ENCODE measurements around the gene SLC6A16.
"Not testable (repeated sequence)": the region's sequence is repeated elsewhere in the genome, so short reads cannot be mapped to it uniquely, and the experiment has no call there.

SLC6A16 gene

GRCh38 chr19:49336482-49337266 lies 11.7 kb upstream of the SLC6A16 start:
- no peak for TF ChIP-seq EZH2 (IDR thresholded peaks at IDR 0.05)
- no peak for TF ChIP-seq FOXP2 (optimal IDR thresholded peaks at IDR 0.05; ENCODE audit: control extremely low read depth, extremely low read length, insufficient read depth)
- no peak for TF ChIP-seq POLR2AphosphoS5 (IDR thresholded peaks at IDR 0.05; ENCODE audit: borderline replicate concordance, low read depth, low read length)
- no peak for DNase-seq (ENCODE audit: low read depth, low spot score)
- Histone ChIP-seq H3K9me3 (ENCODE audit: low read depth, low read length) (no peaks in the 10 kb centered on the region), H3K4me3 (no peak overlapping the region), H3K36me3 (ENCODE audit: insufficient read depth, low read length) (peaks cover 11% of the 10 kb centered on the region), H3K27ac (no peak overlapping the region), H3K9ac (ENCODE audit: insufficient read length) (no peak overlapping the region)

GRCh38 chr19:49335784-49336481 lies 10.9 kb upstream of the SLC6A16 start:
- H3K4me3 ChIP-seq, result no peak overlapping the region
- H3K9ac ChIP-seq (ENCODE audit: insufficient read length), result no peak overlapping the region
- TF ChIP-seq EZH2 (IDR thresholded peaks at IDR 0.05) (no peak), FOXP2 (optimal IDR thresholded peaks at IDR 0.05; ENCODE audit: control extremely low read depth, extremely low read length, insufficient read depth) (no peak), POLR2AphosphoS5 (IDR thresholded peaks at IDR 0.05; ENCODE audit: borderline replicate concordance, low read depth, low read length) (no peak)
- no peak overlapping the region for H3K27ac ChIP-seq
- H3K9me3 ChIP-seq (ENCODE audit: low read depth, low read length), result no peaks in the 10 kb centered on the region
- H3K36me3 ChIP-seq (ENCODE audit: insufficient read depth, low read length), result peaks cover 3% of the 10 kb centered on the region
- DNase-seq (ENCODE audit: low read depth, low spot score), result no peak

- Histone ChIP-seq H3K9ac (ENCODE audit: insufficient read length) (no peak within 1 kb of the TSS), H3K36me3 (ENCODE audit: insufficient read depth, low read length) (no peaks in the 10 kb centered on the region), H3K27ac (no peak within 1 kb of the TSS), H3K4me3 (no peak within 1 kb of the TSS), H3K9me3 (ENCODE audit: low read depth, low read length) (no peaks in the 10 kb centered on the region)
- no peak for DNase-seq (ENCODE audit: low read depth, low spot score)
- no peak for TF ChIP-seq POLR2AphosphoS5 (IDR thresholded peaks at IDR 0.05; ENCODE audit: borderline replicate concordance, low read depth, low read length)
- no peak for TF ChIP-seq EZH2 (IDR thresholded peaks at IDR 0.05)
- TF ChIP-seq FOXP2 (optimal IDR thresholded peaks at IDR 0.05; ENCODE audit: control extremely low read depth, extremely low read length, insufficient read depth), result no peak
Measured at GRCh38 chr19:49335071-49335783, 10.2 kb upstream of the SLC6A16 start, which contains the start of gene CD37. CD37 (plus strand) TSS chr19:49335406; CDS start chr19:49335541, 135 bp downstream.

- Histone ChIP-seq H3K36me3 (ENCODE audit: insufficient read depth, low read length) (no peaks in the 10 kb centered on the region; the same call in 1 of the 2 replicates), H3K27ac (0 out of 2 replicates have a peak overlapping the region, but pooled peaks have one; percentile 25), H3K9ac (ENCODE audit: insufficient read length) (no peak overlapping the region), H3K4me3 (no peak overlapping the region), H3K9me3 (ENCODE audit: low read depth, low read length) (no peaks in the 10 kb centered on the region)
- TF ChIP-seq POLR2AphosphoS5 (IDR thresholded peaks at IDR 0.05; ENCODE audit: borderline replicate concordance, low read depth, low read length) (no peak), EZH2 (IDR thresholded peaks at IDR 0.05) (no peak), FOXP2 (optimal IDR thresholded peaks at IDR 0.05; ENCODE audit: control extremely low read depth, extremely low read length, insufficient read depth) (no peak)
- no peak for DNase-seq (ENCODE audit: low read depth, low spot score)
Measured at GRCh38 chr19:49333811-49334288, 8.9 kb upstream of the SLC6A16 start.

- H3K9me3 ChIP-seq (ENCODE audit: low read depth, low read length), result no peaks in the 10 kb centered on the region
- no peak for DNase-seq (ENCODE audit: low read depth, low spot score)
- H3K36me3 ChIP-seq (ENCODE audit: insufficient read depth, low read length), result no peaks in the 10 kb centered on the region; the same call in 1 of the 2 replicates
- H3K9ac ChIP-seq (ENCODE audit: insufficient read length), result no peak overlapping the region
- H3K27ac ChIP-seq, result 0 out of 2 replicates have a peak overlapping the region, but pooled peaks have one; percentile 25
- no peak overlapping the region for H3K4me3 ChIP-seq
- TF ChIP-seq EZH2 (IDR thresholded peaks at IDR 0.05) (no peak), POLR2AphosphoS5 (IDR thresholded peaks at IDR 0.05; ENCODE audit: borderline replicate concordance, low read depth, low read length) (no peak), FOXP2 (optimal IDR thresholded peaks at IDR 0.05; ENCODE audit: control extremely low read depth, extremely low read length, insufficient read depth) (no peak)
Measured at GRCh38 chr19:49333418-49333805, 8.4 kb upstream of the SLC6A16 start.

- not testable (repeated sequence) for H3K36me3 ChIP-seq (ENCODE audit: insufficient read depth, low read length); H3K4me3 ChIP-seq; H3K27ac ChIP-seq; DNase-seq (ENCODE audit: low read depth, low spot score); H3K9ac ChIP-seq (ENCODE audit: insufficient read length); H3K9me3 ChIP-seq (ENCODE audit: low read depth, low read length)
Measured at GRCh38 chr19:49332691-49333417, 7.9 kb upstream of the SLC6A16 start.

- TF ChIP-seq EZH2 (IDR thresholded peaks at IDR 0.05), result no peak
- TF ChIP-seq FOXP2 (optimal IDR thresholded peaks at IDR 0.05; ENCODE audit: control extremely low read depth, extremely low read length, insufficient read depth), result no peak
- no peak for TF ChIP-seq POLR2AphosphoS5 (IDR thresholded peaks at IDR 0.05; ENCODE audit: borderline replicate concordance, low read depth, low read length)
- H3K27ac ChIP-seq, result no peak overlapping the region
- DNase-seq (ENCODE audit: low read depth, low spot score), result no peak
- no peak overlapping the region for H3K9ac ChIP-seq (ENCODE audit: insufficient read length)
- H3K36me3 ChIP-seq (ENCODE audit: insufficient read depth, low read length), result no peaks in the 10 kb centered on the region; the same call in 1 of the 2 replicates
- H3K9me3 ChIP-seq (ENCODE audit: low read depth, low read length), result no peaks in the 10 kb centered on the region
- H3K4me3 ChIP-seq, result no peak overlapping the region
Measured at GRCh38 chr19:49331616-49332055, 6.6 kb upstream of the SLC6A16 start.

- not testable (repeated sequence) for H3K4me3 ChIP-seq; H3K27ac ChIP-seq; H3K36me3 ChIP-seq (ENCODE audit: insufficient read depth, low read length); H3K9ac ChIP-seq (ENCODE audit: insufficient read length); H3K9me3 ChIP-seq (ENCODE audit: low read depth, low read length); DNase-seq (ENCODE audit: low read depth, low spot score)
Measured at GRCh38 chr19:49331187-49331586, 6.2 kb upstream of the SLC6A16 start.
